NCI-H526 treated with DMSO at 0.1 percent for 48 hours (cell line): ENCODE measurements around the gene HNRNPK.
A peak's percentile ranks its signal among the peaks of the same experiment; 100 is the strongest.

Experiments used
- DNase-seq: peaks from one replicate; lab custom pipeline; 2025; lab: John Stamatoyannopoulos, UW

HNRNPK gene

DNA sequence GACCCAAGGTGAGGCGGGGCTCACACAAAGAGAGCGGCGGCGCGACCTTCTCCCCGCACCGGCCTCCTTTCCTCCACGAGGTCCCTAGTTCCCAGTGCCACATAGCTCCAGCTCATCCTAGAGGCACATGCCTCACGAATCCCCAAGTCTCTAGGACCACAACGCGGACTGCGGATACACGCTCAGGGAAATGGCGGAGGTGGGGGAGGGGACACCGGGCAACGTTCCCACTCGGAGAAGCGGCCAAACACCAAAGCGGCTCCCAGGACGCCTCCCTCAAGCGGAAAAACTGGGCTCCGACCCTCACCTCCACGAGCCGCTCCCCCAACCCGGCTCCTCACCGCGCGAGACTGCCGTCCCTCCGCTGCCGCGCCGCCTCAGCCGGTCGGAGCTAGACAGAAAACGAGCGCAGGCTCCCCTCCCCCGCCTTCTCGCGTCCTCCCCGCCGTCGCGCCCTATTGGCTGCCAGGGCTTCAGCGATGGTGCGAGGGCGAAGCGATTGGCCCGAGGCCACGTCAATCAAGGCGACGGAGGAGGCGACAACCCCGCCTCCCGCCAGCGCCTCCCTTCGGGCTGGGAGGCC is at the start of gene HNRNPK:
TSS of gene HNRNPK (minus strand) at position 404 of the 583 bp plus-strand sequence. CDS start 1,963 bp downstream, outside the sequence.
- DNase-seq = peak; percentile 88

GRCh38 chr9:84027201-84027600 is 47.2 kb upstream of the HNRNPK start:
- no peak for DNase-seq

DNA sequence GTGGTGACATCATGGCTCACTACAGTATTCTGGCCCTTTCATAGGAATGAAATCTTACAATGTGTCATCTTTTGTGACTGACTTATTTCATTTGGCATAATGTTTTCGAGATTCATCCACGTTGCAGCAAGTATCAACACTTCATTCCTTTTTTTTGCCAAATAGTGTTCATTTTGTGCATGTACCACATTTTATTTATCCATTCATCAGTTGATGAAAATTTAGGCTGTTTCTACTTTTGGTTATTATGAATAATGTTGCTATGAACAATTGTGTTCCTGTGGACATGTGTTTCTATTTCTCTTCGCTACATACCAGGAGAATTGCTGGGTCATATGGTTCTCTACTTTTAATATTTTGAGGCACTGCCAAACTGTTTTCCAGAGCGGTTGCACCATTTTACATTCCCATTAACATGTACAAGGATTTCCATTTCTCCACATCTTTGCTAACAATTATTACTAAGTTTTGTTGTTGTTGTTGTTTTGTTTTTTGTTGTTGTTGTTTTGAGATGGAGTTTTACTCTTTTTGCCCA is 44.1 kb upstream of the HNRNPK start:
- no peak for DNase-seq

DNA sequence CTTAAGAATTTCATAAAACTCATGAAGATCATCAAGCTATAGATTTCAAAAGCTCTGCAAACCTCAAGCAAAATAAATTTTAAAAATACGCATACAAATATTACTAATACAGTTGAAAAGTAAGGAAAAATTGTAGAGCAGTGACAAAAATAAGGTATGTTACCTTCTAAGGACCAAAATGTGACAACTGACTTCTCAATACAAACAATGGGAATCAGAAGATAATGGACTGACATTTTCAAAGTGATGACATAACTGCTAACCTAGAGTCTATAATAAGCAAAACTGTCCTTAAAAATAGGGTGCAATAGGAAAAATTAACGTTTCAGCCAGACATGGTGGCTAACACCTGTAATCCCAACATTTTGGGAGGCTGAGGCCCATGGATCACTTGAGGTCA is 27.6 kb upstream of the HNRNPK start:
- no peak for DNase-seq

DNA sequence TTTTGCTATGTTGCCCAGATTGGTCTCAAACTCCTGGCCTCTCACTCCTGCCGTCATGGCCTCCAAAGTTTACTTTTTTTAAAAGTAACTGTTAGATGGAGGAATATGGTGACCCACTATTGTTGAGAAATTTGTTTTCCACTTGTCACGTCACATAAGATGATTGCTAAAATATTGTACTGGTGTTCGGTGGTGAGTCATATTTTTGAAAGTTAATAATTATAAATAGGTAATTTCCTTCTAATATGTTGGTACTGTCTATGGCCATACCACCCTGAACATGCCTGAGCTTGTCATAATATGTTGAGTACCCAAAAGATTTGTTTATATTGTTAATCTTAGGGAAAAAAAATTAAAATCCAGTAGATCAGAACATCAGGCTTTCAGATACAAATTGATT is 23.2 kb upstream of the HNRNPK start:
- no peak for DNase-seq

- DNase-seq = no peak
Measured at GRCh38 chr9:84002344-84002743, 22.3 kb upstream of the HNRNPK start.

GRCh38 chr9:84001621-84002020 is 21.6 kb upstream of the HNRNPK start:
- no peak for DNase-seq

DNA sequence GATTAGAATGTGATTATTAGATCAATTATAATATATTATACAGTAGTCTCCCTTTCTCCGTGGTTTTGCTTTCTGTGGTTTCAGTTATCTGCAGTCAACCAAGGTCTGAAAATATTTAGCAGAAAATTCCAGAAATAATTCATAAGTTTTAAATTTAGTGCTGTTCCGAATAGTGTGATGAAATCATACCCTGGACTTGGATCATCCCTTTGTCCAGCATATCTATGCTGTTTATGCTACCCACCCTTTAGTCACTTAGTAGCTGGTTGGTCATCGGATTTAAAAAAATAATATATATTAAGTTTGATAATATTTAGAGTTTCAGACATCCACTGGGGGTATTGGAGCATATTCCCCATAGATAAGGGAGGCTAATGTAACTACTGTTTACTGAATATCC is 20.2 kb upstream of the HNRNPK start:
- no peak for DNase-seq

DNA sequence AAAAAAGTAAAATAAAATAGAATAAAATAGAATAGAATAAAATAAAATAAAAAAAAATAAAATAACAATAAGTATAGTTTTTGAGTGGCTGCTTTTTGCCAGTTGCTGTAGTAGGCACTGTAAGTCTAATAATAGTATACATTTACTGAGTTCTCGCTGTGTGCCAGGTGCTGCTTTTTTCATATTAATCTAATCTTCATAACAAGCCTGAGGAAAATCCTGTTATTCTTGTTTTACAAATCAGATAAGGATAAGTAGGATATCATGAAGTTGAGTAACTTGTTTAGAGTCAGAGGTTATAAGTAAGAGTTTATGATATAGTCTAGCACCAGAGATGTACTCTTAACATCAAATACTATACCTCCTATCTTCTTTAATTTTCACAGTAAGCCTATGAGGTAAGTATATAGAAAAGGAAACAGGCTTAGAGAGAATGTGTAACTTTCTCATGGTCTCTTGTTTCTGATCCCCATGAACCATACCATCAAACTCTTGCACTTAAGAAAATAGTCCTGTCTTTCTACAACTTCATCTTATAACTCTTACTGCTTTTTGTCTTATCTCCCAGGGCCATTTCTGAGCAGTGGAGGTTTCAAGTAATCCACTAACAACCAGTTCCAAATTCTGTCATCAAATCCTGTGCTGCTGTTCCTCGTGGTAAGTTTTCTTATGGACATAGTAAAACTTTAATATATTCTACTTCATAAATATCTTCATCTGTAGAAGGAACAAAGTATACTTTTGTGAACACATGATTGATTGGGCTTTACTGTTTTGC is 19.3 kb upstream of the HNRNPK start:
- no peak for DNase-seq

- no peak for DNase-seq
Measured at GRCh38 chr9:83996126-83996525, 16.1 kb upstream of the HNRNPK start.

DNA sequence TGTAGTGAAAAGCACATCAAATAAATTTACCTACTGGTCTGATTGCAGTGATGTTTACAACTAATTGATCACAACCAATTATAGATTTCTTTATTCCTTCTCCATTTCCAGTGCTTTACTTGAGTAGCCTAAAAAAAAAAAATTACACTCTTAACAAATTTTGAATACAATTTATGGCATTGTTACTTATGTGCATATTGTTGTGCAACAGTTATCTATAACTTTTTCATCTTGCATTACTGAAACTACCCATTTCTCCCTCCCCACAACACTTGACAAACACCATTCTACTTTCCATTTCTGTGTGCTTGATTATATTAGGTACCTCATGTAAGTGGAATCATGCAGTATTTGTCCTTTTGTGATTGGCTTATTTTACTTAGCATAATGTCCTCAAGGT is 12.9 kb upstream of the HNRNPK start:
- DNase-seq = no peak

GRCh38 chr9:83992407-83992806 is 12.4 kb upstream of the HNRNPK start:
- DNase-seq = no peak

- DNase-seq = no peak
Measured at GRCh38 chr9:83991355-83991754, 11.3 kb upstream of the HNRNPK start.

DNA sequence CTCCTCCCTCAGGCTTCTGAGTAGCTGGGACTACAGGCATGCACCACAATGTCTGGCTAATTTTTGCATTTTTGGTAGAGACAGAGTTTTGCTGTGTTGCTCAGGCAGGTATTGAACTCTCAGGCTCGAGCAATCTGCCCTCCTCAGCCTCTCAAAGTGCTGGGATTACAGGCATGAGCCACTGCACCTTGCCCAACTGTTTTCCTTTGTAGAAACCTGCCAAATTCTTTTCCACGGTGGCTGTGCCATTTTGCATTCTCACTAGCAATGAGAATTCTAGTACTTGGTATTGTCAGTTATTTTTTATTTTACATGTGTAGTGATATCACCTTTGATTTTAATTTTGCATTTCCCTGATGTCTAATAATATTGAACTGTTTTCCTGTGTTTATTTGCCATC is 8.4 kb upstream of the HNRNPK start:
- DNase-seq = no peak

- no peak for DNase-seq
Measured at GRCh38 chr9:83987402-83987791, 7.4 kb upstream of the HNRNPK start.

DNA sequence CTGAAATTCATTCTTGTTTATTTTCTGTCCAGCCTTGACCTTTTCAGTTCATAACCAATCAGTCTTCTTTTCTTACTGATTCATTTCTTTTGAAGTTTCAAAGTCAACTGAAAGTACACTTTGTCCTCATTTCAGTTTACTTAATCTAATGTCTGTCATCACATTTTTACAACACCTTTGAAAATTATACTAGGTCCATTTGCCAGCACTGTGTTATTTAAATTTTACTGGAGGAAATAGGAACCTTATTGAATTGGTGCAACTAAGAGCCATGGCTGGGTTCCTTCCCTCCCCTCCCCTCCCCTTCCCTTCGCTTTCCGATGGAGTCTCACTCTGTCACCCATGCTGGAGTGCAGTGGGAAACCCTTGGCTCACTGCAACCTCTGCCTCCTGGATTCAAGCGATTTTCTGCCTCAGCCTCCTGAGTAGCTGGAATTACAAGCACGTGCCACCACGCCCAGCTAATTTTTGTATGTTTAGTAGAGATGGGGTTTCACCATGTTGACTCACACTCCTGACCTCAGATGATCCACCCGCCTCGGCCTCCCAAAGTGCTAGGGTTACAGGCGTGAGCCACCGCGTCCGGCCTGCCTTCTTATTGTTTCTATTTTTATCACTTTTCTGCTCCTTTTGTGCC is 6.9 kb upstream of the HNRNPK start:
- DNase-seq = no peak

- no peak for DNase-seq
Measured at GRCh38 chr9:83986195-83986594, 6.2 kb upstream of the HNRNPK start.

- peak; percentile 14 for DNase-seq
Measured at GRCh38 chr9:83981126-83981871, 1.3 kb upstream of the HNRNPK start.

- peak; percentile 88 for DNase-seq
Measured at GRCh38 chr9:83980395-83981125, 545 bp upstream of the HNRNPK start, which contains the start of gene RMI1. RMI1 (plus strand) TSS chr9:83980805; CDS start chr9:84000987, 20,182 bp downstream.

DNA sequence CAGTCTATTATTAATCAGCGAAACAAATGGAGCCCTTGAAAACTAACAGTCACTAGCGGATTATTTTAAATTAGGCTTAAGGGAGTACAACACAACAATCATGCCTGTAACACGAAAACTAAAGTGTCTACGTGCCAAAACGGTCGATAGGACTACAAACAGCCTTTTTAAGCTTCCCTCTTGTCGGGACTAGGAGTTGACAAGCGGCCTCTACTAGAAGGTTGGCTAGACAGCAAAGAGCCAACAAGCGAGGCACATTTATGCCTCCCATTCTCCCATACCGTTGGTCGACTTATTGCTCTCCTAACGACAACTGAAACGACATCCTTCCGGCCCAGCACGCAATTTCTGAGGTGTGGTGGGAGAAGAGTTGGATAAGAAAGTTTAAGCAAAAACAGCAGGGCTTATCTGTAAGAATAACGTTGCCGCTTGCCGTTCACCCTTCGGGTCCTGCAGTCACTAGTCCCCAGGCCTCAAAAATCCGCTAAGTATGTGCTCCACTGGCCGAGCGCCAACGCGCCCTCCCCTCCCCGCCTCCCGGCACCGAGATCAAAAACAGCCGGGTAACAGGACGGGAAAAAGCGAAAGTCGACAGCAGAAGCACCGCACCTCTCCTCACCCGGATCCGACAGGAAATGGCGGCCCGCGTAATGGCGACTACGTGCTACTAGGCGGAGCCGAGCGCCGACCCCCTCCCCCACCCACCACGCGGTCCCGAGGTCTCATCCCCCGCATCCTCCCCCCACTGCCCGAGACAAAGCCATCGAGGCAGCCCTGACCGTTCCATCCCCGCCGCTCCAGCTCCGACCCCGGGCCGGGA is 813 bp downstream of the HNRNPK start:
- no peak for DNase-seq

DNA sequence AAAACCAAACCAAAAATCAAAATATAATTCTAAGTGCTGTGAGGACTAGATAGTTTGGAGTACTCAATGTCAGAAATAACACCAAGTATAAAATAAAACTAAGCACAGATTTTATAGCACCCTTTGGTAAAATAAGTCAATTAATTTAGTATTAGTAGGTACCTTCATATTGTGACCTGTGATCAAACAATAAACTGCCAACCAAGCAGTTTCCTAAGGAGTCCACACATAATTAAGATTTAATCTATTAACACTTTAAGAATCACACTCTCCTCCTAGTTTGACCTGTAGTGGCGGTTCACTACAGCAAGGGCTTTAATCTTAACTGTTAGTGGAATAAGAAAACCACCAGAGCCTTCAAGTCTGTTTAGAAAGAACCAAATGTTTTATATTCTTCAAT is 2.8 kb downstream of the HNRNPK start:
- DNase-seq = no peak
